K562 (cell line): ENCODE results near the gene CTNNBL1. TPM values are rescaled to one million over a fixed set of nuclear protein-coding genes. Genes with fewer than 3 reads are reported as not detected.

Source experiments
- ATAC-seq: fragments of 200-7000 bp; cut with Tn5 transposase; 3 replicates; pipeline ENCODE4 v1.9.1; 2020; ENCODE audit warnings: moderate library complexity
- BruUV-seq: library from RNA; stranded (reverse); fragments of 400-500 nt; replicated peaks from 2 replicates; lab custom pipeline; 2021; lab: Mats Ljungman, UMichigan
- CTCF ChIA-PET: fragments of 300-600 bp; formaldehyde crosslinking; extraction: SDS; loops from one replicate; lab custom pipeline; 2021; ENCODE audit warnings: low intra/inter-chr PET ratio; lab: Yijun Ruan, JAX
- POLR2A ChIA-PET: fragments of 300-600, 350-650 bp; sonication (Branson Sonifier 250); formaldehyde crosslinking; extraction: SDS; loops from one replicate; lab custom pipeline; 2021; ENCODE audit warnings: antibody characterized with exemption, inconsistent platforms; lab: Yijun Ruan, JAX
- DNase-seq, 4 experiments: peaks; one replicate each; pipeline versions ENCODE4 v3.0.0 to v3.0.0-alpha.2; 2011 to 2018; ENCODE audit warnings: low spot score in 3 of 4, mixed read lengths in 3 of 4; ENCODE audit errors: extremely low read depth in 1 of 4
- FAIRE-seq: peaks from 2 replicates; lab custom pipeline; 2011; peaks lifted over from hg19 to GRCh38; lab: Jason Lieb, UNC
- H2AFZ ChIP-seq: 2 replicates; pipeline ENCODE4 v1.6.0; 2011; ENCODE audit warnings: low read depth, low read length, control low read depth, inconsistent platforms
- H3K27ac ChIP-seq: fragments of 200-600 bp; 3 replicates; pipeline ENCODE4 v1.8.0; 2011; ENCODE audit warnings: low read depth, mild to moderate bottlenecking, control low read depth, inconsistent platforms, low read length, moderate library complexity, mixed read lengths; ENCODE audit errors: extremely low read depth
- H3K27me3 ChIP-seq, 2 experiments: fragments of 300-600 bp in 1 of 2; 2 replicates in 1 of 2; 3 replicates in 1 of 2; pipeline versions ENCODE4 v1.6.0 to v1.8.0; 2011; ENCODE audit warnings: inconsistent platforms in 2 of 2, low read length in 2 of 2, mild to moderate bottlenecking in 1 of 2, mixed read lengths in 1 of 2, moderate library complexity in 1 of 2; ENCODE audit not compliant: control insufficient read depth in 2 of 2, insufficient read depth in 2 of 2
- H3K36me3 ChIP-seq: fragments of 300-600 bp; 3 replicates; pipeline ENCODE4 v1.8.0; 2011; ENCODE audit warnings: mild to moderate bottlenecking, low read length, inconsistent platforms; ENCODE audit not compliant: control insufficient read depth, insufficient read depth
- H3K4me1 ChIP-seq, 2 experiments: fragments of 200-600 bp in 1 of 2; replicated peaks in 1 of 2; 2 replicates in 1 of 2; 3 replicates in 1 of 2; pipeline versions ENCODE4 v1.5.1 to v1.8.0; 2011; ENCODE audit warnings: inconsistent platforms in 2 of 2, low read length in 2 of 2, mild to moderate bottlenecking in 1 of 2, mixed read lengths in 1 of 2, moderate library complexity in 1 of 2; ENCODE audit not compliant: control insufficient read depth in 2 of 2, insufficient read depth in 2 of 2
- H3K4me2 ChIP-seq: 2 replicates; pipeline ENCODE4 v1.6.1; 2011; ENCODE audit warnings: low read length, control low read depth, inconsistent platforms, mixed read lengths; ENCODE audit not compliant: insufficient read depth
- H3K4me3 ChIP-seq: fragments of 200-600 bp; sonication (generic), shearing (Covaris generic); 2 replicates; pipeline ENCODE4 v1.5.1; 2016; ENCODE audit warnings: control low read depth, inconsistent platforms
- H3K79me2 ChIP-seq: fragments of 200-600 bp; 3 replicates; pipeline ENCODE4 v1.8.0; 2011; ENCODE audit warnings: low read length, inconsistent platforms; ENCODE audit not compliant: control insufficient read depth, insufficient read depth
- H3K9ac ChIP-seq, 2 experiments: 2 replicates each; pipeline versions ENCODE4 v1.6.0 to v1.6.1; 2011; ENCODE audit warnings: low read depth in 2 of 2, low read length in 2 of 2, control low read depth in 1 of 2, inconsistent platforms in 1 of 2, mild to moderate bottlenecking in 1 of 2, mixed read lengths in 1 of 2; ENCODE audit not compliant: insufficient read depth in 1 of 2
- H3K9me1 ChIP-seq: one replicate; pipeline ENCODE4 v1.6.0; 2011; ENCODE audit warnings: inconsistent platforms, mild to moderate bottlenecking, low read length, moderate library complexity; ENCODE audit not compliant: control insufficient read depth, insufficient read depth
- H3K9me3 ChIP-seq: replicated peaks from 2 replicates; pipeline ENCODE4 v1.5.1; 2011; ENCODE audit warnings: low read depth, low read length, inconsistent platforms; ENCODE audit not compliant: control insufficient read depth, insufficient read depth
- H4K20me1 ChIP-seq: replicated peaks from 2 replicates; pipeline ENCODE4 v1.6.1; 2011; ENCODE audit warnings: low read length, inconsistent platforms, mixed read lengths; ENCODE audit not compliant: control insufficient read depth, insufficient read depth
- ARID4B ChIP-seq: sonication (generic); formaldehyde crosslinking; IDR thresholded peaks from 2 replicates; pipeline ENCODE4 v1.8.0; 2022; ENCODE audit warnings: mild to moderate bottlenecking, missing genetic modification reagents
- ATF6 ChIP-seq: sonication (generic); formaldehyde crosslinking; IDR thresholded peaks from 2 replicates; pipeline ENCODE4 v1.4.0; 2020; ENCODE audit warnings: mild to moderate bottlenecking, missing genetic modification reagents
- CEBPZ ChIP-seq: fragments of 150-350 bp; IDR thresholded peaks from 2 replicates; pipeline ENCODE4 v1.6.1; 2014; ENCODE audit warnings: low read depth, mild to moderate bottlenecking, low read length, borderline replicate concordance
- CHD1 ChIP-seq: fragments of 200-600 bp; sonication (generic); IDR thresholded peaks from one replicate; pipeline ENCODE4 v1.6.1; 2012; ENCODE audit warnings: mild to moderate bottlenecking, moderate library complexity, low read length, inconsistent platforms
- CREB1 ChIP-seq, 2 experiments: sonication (generic) in 1 of 2; formaldehyde crosslinking in 1 of 2; IDR thresholded peaks; 2 replicates each; pipeline versions ENCODE4 v1.6.1 to v1.8.0; 2012 to 2022; ENCODE audit warnings: inconsistent platforms in 1 of 2, mild to moderate bottlenecking in 1 of 2, missing genetic modification reagents in 1 of 2, moderate library complexity in 1 of 2
- MCM5 ChIP-seq: fragments of 450-650 bp; IDR thresholded peaks from 2 replicates; pipeline ENCODE4 v1.6.1; 2016; ENCODE audit warnings: low read depth
- PHB ChIP-seq: fragments of 250-450 bp; sonication (Bioruptor Pico); IDR thresholded peaks from 2 replicates; pipeline ENCODE4 v1.5.0; 2021
- ZC3H4 ChIP-seq: sonication (generic); formaldehyde crosslinking; IDR thresholded peaks from 2 replicates; pipeline ENCODE4 v1.9.0; 2021; ENCODE audit warnings: missing genetic modification reagents, borderline replicate concordance
- ZNF239 ChIP-seq: fragments of 250-450 bp; sonication (Bioruptor Pico); IDR thresholded peaks from 2 replicates; pipeline ENCODE4 v1.4.0; 2020; ENCODE audit warnings: mild to moderate bottlenecking
- ZNF24 ChIP-seq: fragments of 450-650 bp; IDR thresholded peaks from 2 replicates; pipeline ENCODE4 v1.6.1; 2016
- ZNF408 ChIP-seq: fragments of 250-450 bp; sonication (Bioruptor Pico); IDR thresholded peaks from 2 replicates; pipeline ENCODE4 v1.4.0; 2020; ENCODE audit warnings: low read depth, mild to moderate bottlenecking, moderate library complexity
- WGBS: fragments of 100-300 bp; shearing (Covaris generic); methylation state at CpG from one replicate; pipeline ENCODE4 v1.1.6; 2016; ENCODE audit warnings: low coverage, mixed read lengths; ENCODE audit not compliant: insufficient coverage; ENCODE audit errors: missing lambda C conversion rate; 5-methylcytosine and 5-hydroxymethylcytosine counted together
- in situ Hi-C: fragments of 300-500 bp; cut with MboI; formaldehyde crosslinking; loops from 4 replicates; pipeline ENCODE4 v1.15.0; 2018; ENCODE audit warnings: inconsistent platforms, mixed read lengths
- intact Hi-C: fragments of 100-400 bp; cut with micrococcal nuclease; formaldehyde crosslinking; loops from 2 replicates; pipeline ENCODE4 v1.14.2; 2022
- polyA plus RNA-seq, 8 experiments: library from polyadenylated mRNA; depleted of rRNA in 4 of 8; stranded (reverse) in 5 of 8; unstranded in 3 of 8; fragments of >200 nt; fragmentation: Nextera tagmentation in 2 of 8; fragmentation: Illumina TruSeq in 1 of 8; extraction: Ambion mirVana in 2 of 8; extraction: Trizol in 1 of 8; gene quantifications; 2 replicates each; pipeline versions ENCODE4 v1.2.1 to v1.2.3, GENCODE V29; 2011 to 2014; ENCODE audit warnings: inconsistent platforms in 1 of 8, missing spikeins in 1 of 8
- total RNA-seq, 7 experiments: library from RNA; depleted of rRNA in 6 of 7; stranded (reverse); fragments of >200 nt in 6 of 7; fragmentation: Illumina TruSeq in 2 of 7; extraction: Trizol in 2 of 7; gene quantifications; 2 replicates each; pipeline versions ENCODE4 v1.2.1 to v1.2.3, GENCODE V29; 2011 to 2021; ENCODE audit warnings: low replicate concordance in 1 of 7

CTNNBL1 gene
- total and polyA plus RNA-seq, 9 of the 15 experiments (the other 6 are each of a cell fraction or from before 2014, with no cell fraction given), result 32.4 to 85.6 (median 43.6) TPM

- no peak overlapping the region for H3K4me3 ChIP-seq
- H4K20me1 ChIP-seq, result no peaks in the 10 kb centered on the region
- no peaks in the 10 kb centered on the region for H3K36me3 ChIP-seq
- no peaks in the 10 kb centered on the region for H3K27me3 ChIP-seq
- no peaks in the 10 kb centered on the region for H3K9me1 ChIP-seq
- in situ Hi-C loops (no loop called here), intact Hi-C loops (no loop called here)
- WGBS, result 52% methylated on average over 8 of the region's 8 CpGs
- DNase-seq, result no peak
- ChIA-PET CTCF (no interaction called here), POLR2A (interaction anchor here (0.9 to 1.3 kb wide), 2 partner anchors 13 to 19 kb away, joined by 3 read pairs; no protein-coding TSS in a partner anchor)
- no peak overlapping the region for H3K9ac ChIP-seq
- H3K9me3 ChIP-seq, result no peaks in the 10 kb centered on the region; the same call in 1 of the 2 replicates
- no peak overlapping the region for H3K4me2 ChIP-seq
- FAIRE-seq, result no peak
- no peak overlapping the region for H2AFZ ChIP-seq
- ATAC-seq, result no peak
- no peaks in the 10 kb centered on the region for H3K79me2 ChIP-seq
- no peak overlapping the region for H3K27ac ChIP-seq
- no TSS peak for BruUV-seq
- H3K4me1 ChIP-seq, result no peaks in the 10 kb centered on the region
- TF ChIP-seq ZNF408 (CRISPR knock-in tag) (no peak), CREB1 (IDR thresholded peaks at IDR 0.05) (no peak), CREB1 (CRISPR knock-in tag; IDR thresholded peaks at IDR 0.05) (no peak), ARID4B (CRISPR knock-in tag) (no peak), ZNF24 (no peak), ATF6 (CRISPR knock-in tag) (no peak), ZNF239 (CRISPR knock-in tag) (no peak), PHB (no peak), CEBPZ (no peak), MCM5 (no peak), CHD1 (no peak), ZC3H4 (CRISPR knock-in tag) (no peak)
Observed at GRCh38 chr20:37777012-37777950, 83.5 kb downstream of the CTNNBL1 start.
